Left ventricle myocardium superior (tissue), 1 donor: ENCODE results near the gene RBM17. TPM values are rescaled to one million over a fixed set of nuclear protein-coding genes. Genes with fewer than 3 reads are reported as not detected.
"Not testable (repeated sequence)": the region's sequence is repeated elsewhere in the genome, so short reads cannot be mapped to it uniquely, and the experiment has no call there.

ENCODE experiments used
- ATAC-seq: fragments of 200-7000 bp; cut with Tn5 transposase; one replicate; pipeline ENCODE4 v1.9.1; 2020; ENCODE audit warnings: mild to moderate bottlenecking, moderate library complexity
- DNase-seq: peaks from one replicate; pipeline ENCODE4 v3.0.0-alpha.2; 2020
- intact Hi-C: fragments of 100-400 bp; cut with micrococcal nuclease; formaldehyde crosslinking; loops from one replicate; pipeline ENCODE4 v1.11.0; 2022
- total RNA-seq: library from RNA; stranded (reverse); fragmentation: NEBNext Ultra II Directional; extraction: Animal tissue kit (Norgen Biotek cat#: 25700); gene quantifications from one replicate; pipeline ENCODE4 v1.2.1, GENCODE V29; 2021
- donor health status: DM: no; HTN: yes; CAD: no; lungs with severe emphysema.

Gene RBM17
- total RNA-seq, 1 donor from 2014 or later = 72.1 TPM

DNA sequence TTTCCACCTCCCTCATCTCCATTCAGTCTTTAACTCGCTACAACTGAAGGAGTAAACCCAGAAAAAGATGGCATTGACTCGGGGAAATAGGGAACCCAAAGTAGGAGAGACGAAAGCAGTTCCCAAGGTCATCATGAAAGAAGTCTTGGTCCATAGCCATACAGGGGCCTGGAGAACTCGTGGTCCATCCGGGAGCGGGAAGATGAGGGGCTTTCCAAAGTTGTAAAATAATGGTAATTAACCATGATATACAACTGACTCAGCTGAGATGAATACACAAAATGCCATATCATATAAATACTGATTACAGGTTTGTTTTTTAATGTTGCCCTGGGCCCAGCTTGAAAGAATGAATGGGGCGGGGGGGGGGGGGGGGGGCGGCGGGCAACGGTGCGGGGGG is 32.3 kb downstream of the RBM17 start:
- intact Hi-C loops = no loop called here
- no peak for DNase-seq
- ATAC-seq = no peak

DNA sequence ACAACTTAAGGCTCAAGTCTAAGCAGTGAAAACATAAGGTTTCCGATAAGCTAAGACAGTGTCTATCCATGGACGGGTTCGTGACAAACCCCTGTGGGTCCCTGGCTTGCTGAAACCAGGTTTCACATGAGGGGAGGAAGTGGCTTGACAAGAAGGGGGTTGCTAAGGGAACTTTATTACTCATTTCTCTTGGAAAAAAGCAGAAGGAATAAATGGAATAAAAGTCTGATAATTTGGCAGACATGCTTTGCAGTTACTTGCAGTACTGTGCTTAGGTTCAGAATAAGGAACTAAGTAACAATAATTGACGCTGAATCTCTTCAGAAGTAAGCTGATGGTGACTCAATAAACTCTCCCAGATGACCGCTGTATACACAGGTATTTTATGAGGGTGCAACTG is 34.7 kb downstream of the RBM17 start:
- no peak for DNase-seq
- no peak for ATAC-seq
- intact Hi-C loops = no loop called here

DNA sequence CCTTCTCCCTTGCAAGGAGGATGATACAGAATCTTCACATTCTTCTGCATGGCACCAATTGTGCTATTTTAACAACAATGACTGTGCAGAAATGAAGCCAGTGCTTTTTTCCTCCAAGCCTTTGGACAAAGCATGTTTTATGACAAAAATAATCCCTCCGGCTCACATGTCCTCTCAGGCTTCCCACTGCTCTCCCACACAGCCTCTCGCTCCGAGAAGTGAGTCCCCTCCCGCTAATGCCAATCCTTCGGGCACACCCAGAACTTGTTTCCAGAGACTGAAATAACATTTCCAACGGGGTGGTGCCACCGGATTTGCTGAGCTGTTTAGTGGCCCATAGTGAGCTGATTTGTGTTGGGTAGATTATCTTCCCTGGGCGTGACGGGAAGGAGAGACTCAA is 35.8 kb downstream of the RBM17 start:
- DNase-seq (peak; percentile 49), ATAC-seq (peak; percentile 84)
- intact Hi-C loops = no loop called here

DNA sequence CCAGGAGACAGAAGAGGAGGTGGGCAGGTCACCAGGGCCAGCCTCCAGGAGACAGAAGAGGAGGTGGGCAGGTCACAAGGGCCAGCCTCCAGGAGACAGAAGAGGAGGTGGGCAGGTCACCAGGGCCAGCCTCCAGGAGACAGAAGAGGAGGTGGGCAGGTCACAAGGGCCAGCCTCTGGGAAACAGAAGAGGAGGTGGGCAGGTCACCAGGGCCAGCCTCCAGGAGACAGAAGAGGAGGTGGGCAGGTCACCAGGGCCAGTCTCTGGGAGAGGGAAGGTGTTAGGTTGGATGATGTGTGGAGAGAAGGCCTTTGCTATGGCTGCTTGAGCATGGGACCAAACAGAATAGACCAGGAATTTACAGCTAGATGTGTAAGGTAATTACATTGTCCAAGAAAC is 38.6 kb downstream of the RBM17 start:
- intact Hi-C loops, ATAC-seq, DNase-seq: not testable (repeated sequence)

DNA sequence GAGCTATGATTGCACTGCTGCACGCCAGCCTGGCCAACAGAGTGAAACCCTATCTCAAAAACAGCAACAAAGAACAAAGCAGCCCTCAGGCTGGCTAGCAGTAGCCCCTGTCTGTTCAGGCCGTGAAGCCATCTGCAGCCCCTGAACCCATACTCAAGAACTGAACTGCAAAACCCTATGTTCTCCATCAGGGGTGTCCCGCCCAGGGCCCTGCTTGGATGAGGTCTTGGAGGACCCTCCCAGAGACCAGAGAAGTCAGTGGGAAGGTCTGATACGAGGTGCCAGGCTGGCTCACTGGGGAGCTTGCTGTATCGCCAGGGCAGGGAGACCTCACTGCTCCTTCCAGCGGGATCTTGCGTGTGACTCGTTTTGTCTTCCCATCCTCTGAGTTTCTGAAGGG is 39.3 kb downstream of the RBM17 start:
- no peak for DNase-seq

DNA sequence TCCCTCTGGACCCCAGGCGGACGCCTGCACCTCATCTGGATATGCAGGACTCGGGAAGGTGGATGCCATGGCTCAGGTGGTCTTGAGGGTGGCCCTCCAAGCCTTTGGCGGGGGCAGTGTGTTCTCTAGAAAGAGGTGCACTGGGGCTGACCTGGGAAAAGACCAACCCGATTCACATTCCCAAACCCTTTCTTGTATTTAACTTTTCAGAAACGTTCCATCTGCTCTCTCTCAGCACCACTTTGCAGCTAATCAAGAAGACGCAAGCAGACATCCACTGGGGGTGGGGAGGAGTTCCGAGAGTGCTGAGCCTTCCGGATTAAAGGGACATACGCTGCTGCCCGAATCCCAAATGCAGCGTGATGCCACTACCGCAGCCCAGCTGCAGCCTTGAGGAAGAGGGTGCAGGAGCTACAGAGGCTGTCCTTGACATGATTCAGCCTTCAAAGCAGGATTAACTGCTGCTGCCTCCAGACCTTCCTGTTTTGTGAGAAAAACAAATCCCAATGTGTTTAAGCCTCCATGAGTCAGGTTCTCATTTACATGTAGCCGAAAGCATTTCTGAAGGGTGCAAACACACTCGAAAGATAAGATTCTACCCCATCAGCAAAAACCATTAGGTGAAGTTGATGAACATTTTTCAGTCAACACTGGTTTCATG is 39.9 kb downstream of the RBM17 start:
- intact Hi-C loops = no loop called here
- DNase-seq (peak; percentile 55), ATAC-seq (peak; percentile 58)

More for the DNA sequence above, 39.3 kb downstream of the RBM17 start:
- intact Hi-C loops = no loop called here
- no peak for ATAC-seq

DNA sequence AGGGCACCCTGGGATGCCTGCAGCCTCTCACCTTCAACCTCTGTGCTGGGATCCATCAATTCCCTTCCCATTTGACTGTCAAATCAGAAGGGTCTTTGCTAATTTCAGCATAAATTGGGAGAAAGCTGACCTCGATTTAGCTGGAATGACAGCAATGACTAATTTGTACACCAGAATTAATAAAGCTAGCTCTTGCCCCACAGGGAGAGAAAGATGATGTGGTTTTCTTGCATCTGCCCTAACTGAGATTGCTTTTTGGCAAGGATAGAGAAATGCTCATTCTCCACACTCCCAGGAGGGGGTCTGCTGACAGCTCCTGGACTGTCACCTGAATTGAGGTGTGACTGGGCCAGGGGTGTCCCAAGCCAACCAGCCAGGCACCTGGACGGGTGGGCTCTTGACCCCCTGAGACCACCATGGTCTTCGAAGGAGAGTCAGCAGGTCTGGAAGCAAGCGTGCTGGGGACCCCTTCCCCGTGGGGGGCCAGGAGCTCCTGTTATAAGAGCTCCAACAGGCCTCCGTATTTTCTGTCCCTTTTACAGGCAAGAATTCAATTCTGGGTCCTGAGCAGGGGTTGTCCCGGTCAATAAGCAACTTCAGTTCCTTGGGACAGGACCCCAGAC is 42.1 kb downstream of the RBM17 start:
- DNase-seq (no peak), ATAC-seq (no peak)
- intact Hi-C loops = no loop called here

DNA sequence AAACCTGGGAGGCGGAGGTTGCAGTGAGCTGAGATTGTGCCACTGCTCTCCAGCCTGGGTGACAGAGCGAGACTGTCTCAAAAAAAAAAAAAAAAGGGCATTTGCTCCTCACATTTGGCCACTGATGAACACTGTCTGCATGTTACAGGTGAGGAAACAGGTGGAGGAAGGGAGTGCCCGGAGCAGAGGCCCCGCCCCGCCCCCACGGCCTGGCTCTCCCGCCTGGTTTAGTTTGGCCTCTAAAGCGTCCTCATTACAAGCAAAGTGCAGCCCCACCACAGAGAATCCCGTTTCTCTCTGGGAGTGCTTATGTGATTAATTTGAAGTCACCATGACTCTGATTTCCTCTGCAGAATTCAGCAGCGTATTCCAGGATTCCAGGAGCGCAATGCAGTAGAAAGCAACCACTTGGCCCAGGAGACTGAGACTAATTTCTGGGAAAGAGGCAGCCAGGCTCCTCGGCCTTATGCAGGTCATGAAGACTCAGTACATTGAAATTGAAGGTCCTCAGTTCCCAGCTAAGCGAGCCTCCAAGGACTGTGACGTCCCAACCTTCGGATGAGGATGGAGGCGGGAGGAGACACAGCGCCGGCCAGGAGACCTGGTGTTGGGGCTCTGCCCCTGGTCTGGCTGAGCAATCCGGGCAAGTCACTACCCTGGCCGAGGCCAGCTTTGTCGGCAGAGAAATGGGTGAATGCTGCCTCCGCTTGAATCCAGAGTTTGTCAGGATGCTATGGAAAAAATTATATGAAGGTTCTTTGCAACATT is 44.7 kb downstream of the RBM17 start:
- intact Hi-C loops = no loop called here
- ATAC-seq (no peak), DNase-seq (no peak)

DNA sequence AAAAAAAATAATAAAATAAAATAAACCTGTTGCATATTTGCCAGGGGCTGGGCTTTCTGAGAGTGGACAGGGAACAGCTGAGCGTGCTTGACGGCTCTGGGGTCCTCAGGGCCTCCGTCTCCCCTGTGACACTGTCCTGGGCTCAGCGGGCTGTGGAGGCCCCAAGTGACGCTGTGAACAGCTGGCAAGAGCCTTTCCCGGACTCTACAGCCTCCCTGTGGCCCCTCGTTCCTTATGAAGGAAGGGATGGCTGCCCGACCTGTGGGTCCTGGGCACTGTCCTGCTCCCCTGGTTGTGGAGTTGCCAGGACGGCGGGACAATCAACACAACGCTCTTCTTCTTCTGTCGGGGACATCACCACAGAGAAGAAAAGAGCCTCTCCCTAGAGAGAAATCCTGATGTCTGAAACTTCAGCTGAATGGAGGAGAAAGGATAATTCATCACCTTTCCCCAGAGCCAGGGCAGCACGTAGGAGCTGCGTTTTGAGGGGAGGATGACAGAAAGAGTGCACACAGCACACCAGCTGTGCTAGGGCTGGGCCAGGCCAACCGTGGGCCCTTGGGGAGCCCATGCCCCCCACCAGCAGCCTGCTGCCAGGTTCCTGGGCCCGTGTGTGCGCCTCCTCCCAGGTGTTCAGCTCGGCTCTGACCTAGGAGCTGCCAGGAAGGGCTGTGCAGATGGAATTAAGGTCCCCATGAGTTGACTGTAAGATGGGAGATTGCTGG is 45.4 kb downstream of the RBM17 start:
- no peak for ATAC-seq
- DNase-seq = no peak
- intact Hi-C loops = no loop called here

DNA sequence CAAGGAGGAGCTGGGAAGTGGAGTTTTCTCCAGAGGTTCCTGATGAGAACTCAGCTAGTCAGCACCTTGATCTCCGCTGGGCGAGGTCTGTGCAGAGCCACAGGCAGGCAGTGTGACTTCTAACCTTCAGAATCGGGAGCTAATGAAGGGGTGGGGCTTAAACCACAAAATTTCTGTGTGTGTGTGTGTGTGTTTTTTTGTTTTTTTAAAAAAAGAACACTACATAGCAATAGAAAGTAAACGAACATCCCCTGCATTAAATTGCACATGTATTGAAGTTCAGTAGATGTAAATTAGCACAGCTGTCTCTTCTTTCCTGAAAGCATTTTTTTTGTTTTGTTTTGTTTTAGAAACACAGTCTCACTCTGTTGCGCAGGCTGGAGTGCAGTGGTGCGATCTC is 46.2 kb downstream of the RBM17 start:
- intact Hi-C loops = no loop called here
- no peak for ATAC-seq

DNA sequence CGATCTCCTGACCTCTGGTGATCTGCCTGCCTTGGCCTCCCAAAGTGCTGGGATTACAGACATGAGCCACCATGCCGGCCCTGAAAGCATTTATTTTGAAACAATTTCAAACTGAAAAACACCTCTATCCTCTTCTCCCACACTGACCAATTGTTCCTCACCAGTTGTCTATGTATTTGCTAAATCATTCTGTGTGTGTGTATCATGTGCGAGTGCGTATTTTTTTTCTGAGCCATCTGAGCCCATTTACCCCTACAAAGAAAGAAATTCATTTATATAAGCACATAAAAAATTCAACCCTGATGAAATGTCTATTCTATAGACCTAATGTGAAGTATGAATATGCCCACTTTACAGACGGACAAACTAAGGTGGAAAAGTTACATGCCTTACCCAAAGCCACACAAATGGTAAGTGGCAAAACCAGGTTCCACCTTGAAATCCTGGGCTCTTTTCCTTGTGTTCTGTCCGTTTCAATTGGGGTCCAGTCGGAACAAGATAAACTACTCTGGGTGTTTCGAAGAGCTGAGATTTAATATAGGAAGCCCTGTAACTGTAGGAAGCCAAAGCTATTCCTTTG is 46.8 kb downstream of the RBM17 start:
- ATAC-seq (no peak), DNase-seq (no peak)
- intact Hi-C loops = no loop called here

More for the DNA sequence above, 46.2 kb downstream of the RBM17 start:
- no peak for DNase-seq

DNA sequence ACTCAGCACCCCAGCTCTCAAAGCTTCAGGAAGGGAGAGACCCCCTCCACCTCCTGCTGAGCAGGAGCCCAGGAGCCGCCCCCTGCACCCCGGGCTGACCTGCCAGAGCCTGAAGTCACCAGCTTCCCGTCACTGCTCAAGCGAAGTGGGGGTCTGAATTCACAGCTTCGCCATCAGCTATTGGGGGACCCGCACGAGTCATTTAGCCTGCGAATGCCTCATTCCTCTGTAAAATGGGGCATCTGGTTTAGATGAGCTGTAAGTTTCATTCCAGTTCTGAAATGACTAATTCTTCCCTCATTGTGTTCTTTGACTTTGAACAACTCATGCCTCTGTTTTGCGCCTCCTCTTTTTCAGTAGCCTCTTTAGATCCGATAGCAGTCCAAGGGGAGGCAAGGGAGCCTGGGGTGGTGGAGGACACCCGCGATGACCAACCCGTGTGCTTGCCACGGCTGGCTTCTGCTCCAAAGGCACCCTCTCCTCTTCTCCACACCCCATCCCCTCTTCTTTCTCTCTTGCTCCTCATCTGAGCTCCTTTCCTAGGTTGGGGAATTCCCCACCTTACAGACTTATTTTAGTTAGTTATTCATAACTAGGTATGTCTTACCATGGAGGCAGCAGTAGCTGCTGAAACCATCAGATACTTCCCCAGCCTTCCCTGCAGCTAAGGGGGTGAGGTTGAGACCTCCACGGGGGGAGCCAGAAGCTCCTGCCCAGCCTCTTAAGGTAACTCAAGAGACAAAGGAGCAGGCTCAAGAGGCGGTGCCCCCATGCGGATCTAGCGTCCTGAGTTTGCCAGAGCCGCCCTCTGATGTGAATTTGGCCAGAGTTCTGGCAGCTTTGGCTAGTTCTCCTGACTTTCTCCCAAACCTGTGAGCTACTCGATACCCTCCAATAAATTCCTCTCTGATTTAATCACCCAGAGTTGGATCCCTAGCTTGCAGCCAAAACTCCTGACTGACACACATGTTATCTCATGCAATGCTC is 47.7 kb downstream of the RBM17 start:
- no peak for DNase-seq
- no peak for ATAC-seq
- intact Hi-C loops = no loop called here

DNA sequence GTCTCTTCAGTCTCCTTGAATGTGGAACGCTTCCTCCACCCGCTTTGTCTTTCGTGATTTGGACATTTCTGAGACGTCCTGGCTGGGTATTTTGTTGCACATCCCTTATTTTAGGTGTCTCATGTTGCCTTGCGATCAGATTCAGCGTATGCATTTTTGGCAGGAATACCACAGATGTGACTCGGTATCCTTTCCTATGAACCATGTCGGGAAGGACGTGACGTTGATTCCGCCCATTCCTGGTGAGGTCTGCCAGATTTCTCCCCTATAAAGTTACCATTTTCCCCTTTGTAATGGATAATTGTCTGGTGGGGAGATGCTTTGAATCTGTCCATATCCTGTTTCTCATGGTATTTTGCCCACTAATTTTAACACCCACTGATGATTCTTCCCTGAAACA is 49.6 kb downstream of the RBM17 start:
- intact Hi-C loops = no loop called here
- ATAC-seq (no peak), DNase-seq (no peak)

DNA sequence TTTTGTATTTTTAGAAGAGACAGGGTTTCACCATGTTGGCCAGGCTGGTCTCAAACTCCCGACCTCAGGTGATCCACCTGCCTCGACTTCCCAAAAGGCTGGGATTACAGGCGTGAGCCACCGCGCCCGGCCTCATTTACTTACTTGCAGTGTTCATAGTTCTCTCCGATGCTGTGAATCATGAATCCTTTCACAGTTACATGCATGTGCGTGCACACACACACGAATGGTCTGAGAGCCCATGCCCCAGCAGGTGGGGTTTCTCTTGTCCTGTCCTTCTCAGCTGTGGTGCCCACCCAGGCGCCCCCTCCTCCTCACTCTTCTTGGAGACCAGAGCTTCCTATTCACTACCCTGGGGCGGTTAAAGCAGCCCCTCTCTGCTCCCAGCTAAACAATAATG is 50.6 kb downstream of the RBM17 start:
- DNase-seq (peak; percentile 7), ATAC-seq (no peak)
- intact Hi-C loops = no loop called here

DNA sequence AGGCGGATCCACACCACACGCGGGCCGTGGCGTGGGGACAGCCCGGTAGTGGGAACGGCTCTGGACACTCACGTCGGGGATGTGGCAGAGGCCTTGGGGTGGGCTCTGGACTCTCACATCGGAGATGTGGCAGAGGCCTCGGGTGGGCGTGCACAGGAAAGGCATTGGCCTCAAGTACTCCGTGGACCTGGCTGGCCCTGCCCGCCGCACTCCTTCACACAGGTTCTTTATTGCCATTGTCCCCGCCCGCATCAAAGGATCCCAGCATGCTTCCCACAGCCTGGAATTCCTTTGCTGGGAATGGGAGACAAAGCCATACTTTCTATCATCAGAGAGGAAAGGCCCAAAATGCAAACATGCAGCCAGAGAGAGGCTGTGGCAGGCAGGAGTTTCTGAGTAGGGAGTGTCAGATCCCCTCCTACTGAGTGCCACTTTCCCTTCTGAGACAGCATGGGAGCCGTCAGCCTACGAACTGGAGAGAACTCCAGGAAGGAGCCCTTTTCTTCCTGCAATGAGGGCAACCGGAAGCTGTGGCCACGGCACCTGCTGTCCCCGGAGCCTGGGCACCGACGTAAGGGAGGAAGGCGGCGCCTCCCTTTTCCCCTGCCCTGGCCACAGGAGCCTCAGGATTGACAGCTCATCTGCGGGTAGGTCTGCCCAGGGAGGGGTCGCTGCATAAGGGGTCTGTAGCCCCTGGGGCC is 51.5 kb downstream of the RBM17 start:
- ATAC-seq (no peak), DNase-seq (peak; percentile 36)
- intact Hi-C loops = no loop called here

DNA sequence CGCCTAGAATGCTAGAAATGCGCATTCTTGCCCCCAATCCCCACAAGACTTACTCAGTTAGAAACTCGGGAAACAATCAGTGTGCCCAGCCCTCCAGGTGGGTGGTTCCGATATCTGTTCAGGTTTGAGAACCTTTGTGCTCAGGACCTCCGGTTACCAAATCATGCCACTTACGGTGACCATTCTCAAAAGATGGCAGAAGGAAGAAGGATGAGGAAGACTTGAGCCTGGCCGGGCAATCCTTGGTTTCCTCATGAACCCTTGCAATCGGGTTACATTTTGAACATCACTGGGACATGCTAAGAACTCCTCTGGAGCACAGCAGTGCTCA is 52.1 kb downstream of the RBM17 start:
- intact Hi-C loops = no loop called here
- DNase-seq (peak; percentile 23), ATAC-seq (no peak)

DNA sequence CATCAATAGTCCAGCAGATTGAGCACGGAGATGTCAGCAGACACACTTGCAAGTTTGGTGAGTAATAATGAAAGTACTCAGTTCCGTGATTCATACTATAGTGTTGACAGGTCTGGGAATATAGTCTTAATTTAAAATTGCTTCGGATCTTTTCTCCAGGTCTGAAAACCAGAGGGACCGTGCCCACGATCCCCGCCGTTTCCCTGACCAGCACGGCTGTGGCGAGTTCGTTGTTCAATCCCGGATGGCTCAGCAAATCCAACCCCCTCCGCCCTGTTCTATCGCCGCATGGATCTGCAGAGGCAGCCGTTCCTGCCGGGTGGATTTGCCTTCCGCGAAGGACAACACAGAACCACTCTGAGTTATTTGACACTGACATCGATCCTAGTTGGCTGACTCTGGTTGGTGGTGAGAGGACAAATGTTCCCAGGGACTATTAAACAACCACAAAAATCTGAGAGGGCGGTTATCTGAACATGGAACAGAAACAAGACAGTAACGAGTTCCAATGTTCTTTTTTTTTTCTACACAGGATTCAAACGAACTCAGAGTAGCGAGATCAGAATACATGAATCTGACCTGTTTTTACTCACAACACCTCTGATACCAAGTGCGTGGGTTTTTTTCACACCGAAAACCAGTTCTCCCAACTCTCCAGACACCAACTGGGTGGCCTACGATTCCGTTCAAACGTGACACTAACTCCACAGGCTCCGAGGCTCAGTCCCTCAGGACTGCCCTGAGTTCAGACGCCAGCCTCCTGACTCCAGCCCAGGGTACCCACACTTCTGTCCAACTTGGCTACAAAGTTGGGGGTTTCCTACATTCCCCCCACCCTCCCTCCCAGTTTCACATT is 52.7 kb downstream of the RBM17 start:
- no peak for ATAC-seq
- peak; percentile 49 for DNase-seq
- intact Hi-C loops = no loop called here
